Fibroblast of skin of left biceps (primary cell): Measurements from ENCODE around the gene SUPT3H.

Experiments
- DNase-seq, 2 experiments: peaks; one replicate each; pipeline ENCODE4 v3.0.0-alpha.2; 2013; ENCODE audit warnings: low read depth in 2 of 2

The SUPT3H gene

GRCh38 chr6:44841829-44842228 lies 535.9 kb downstream of the SUPT3H start:
- no peak for DNase-seq

- no peak for DNase-seq
Measured at GRCh38 chr6:44837741-44838140, 540.0 kb downstream of the SUPT3H start.

- DNase-seq: no peak
Measured at GRCh38 chr6:44837255-44837654, 540.5 kb downstream of the SUPT3H start.

GRCh38 chr6:44833248-44833647 lies 544.5 kb downstream of the SUPT3H start:
- no peak for DNase-seq

- peak; percentile 66 to 73 for DNase-seq
Measured at GRCh38 chr6:44831002-44831610, 546.6 kb downstream of the SUPT3H start.

GRCh38 chr6:44829836-44830235 lies 547.9 kb downstream of the SUPT3H start:
- peak in 1 of 2 experiments; percentile 37 for DNase-seq

GRCh38 chr6:44828780-44829179 lies 549.0 kb downstream of the SUPT3H start:
- no peak for DNase-seq

- no peak for DNase-seq
Measured at GRCh38 chr6:44826025-44826676, 551.6 kb downstream of the SUPT3H start.

GRCh38 chr6:44825273-44825672 lies 552.5 kb downstream of the SUPT3H start:
- DNase-seq: no peak

- no peak for DNase-seq
Measured at GRCh38 chr6:44824567-44824966, 553.2 kb downstream of the SUPT3H start.

GRCh38 chr6:44820759-44821158 lies 557.0 kb downstream of the SUPT3H start:
- no peak for DNase-seq

- no peak for DNase-seq
Measured at GRCh38 chr6:44820321-44820720, 557.4 kb downstream of the SUPT3H start.

- no peak for DNase-seq
Measured at GRCh38 chr6:44811456-44811855, 566.3 kb downstream of the SUPT3H start.

- DNase-seq: no peak
Measured at GRCh38 chr6:44809258-44809657, 568.5 kb downstream of the SUPT3H start.

- no peak for DNase-seq
Measured at GRCh38 chr6:44808148-44808547, 569.6 kb downstream of the SUPT3H start.

- DNase-seq: no peak
Measured at GRCh38 chr6:44806656-44807055, 571.1 kb downstream of the SUPT3H start.

GRCh38 chr6:44805238-44805846 lies 572.4 kb downstream of the SUPT3H start:
- peak; percentile 92 to 94 for DNase-seq

- no peak for DNase-seq
Measured at GRCh38 chr6:44804546-44805159, 573.1 kb downstream of the SUPT3H start.

GRCh38 chr6:44804016-44804415 lies 573.7 kb downstream of the SUPT3H start:
- no peak for DNase-seq

GRCh38 chr6:44800784-44801592 lies 576.7 kb downstream of the SUPT3H start:
- no peak for DNase-seq

GRCh38 chr6:44800171-44800783 lies 577.5 kb downstream of the SUPT3H start:
- DNase-seq: peak; percentile 47 to 50
